GM23338 (cell line): ENCODE data around the gene TAPBP. TPM values are rescaled to one million over a fixed set of nuclear protein-coding genes. Genes with fewer than 3 reads are reported as not detected.

Source experiments
- ATAC-seq: fragments of 200-7000 bp; cut with Tn5 transposase; 3 replicates; pipeline ENCODE4 v1.9.1; 2020
- DNase-seq: peaks from one replicate; pipeline ENCODE4 v3.0.0-alpha.2; 2015; ENCODE audit warnings: low spot score
- H2AFZ ChIP-seq: fragments of 200-600 bp; sonication (generic); 2 replicates; pipeline ENCODE4 v1.8.0; 2016; ENCODE audit warnings: antibody characterized with exemption, mild to moderate bottlenecking, moderate library complexity
- H3F3A ChIP-seq: fragments of 200-600 bp; sonication (generic); replicated peaks from 2 replicates; pipeline ENCODE4 v1.8.0; 2017; ENCODE audit warnings: antibody characterized with exemption, mixed run types, low read depth
- H3K27ac ChIP-seq: fragments of 200-600 bp; sonication (generic); 2 replicates; pipeline ENCODE4 v1.6.1; 2016; ENCODE audit warnings: low read depth
- H3K27me3 ChIP-seq: fragments of 200-600 bp; sonication (generic); 2 replicates; pipeline ENCODE4 v1.8.0; 2016; ENCODE audit warnings: mild to moderate bottlenecking, mixed run types, moderate library complexity; ENCODE audit not compliant: insufficient read depth
- H3K36me3 ChIP-seq: fragments of 200-600 bp; sonication (generic); 2 replicates; pipeline ENCODE4 v1.8.0; 2016; ENCODE audit warnings: mild to moderate bottlenecking; ENCODE audit not compliant: insufficient read depth
- H3K4me1 ChIP-seq: fragments of 200-600 bp; sonication (generic); 2 replicates; pipeline ENCODE4 v1.8.0; 2016; ENCODE audit warnings: mild to moderate bottlenecking, moderate library complexity; ENCODE audit not compliant: insufficient read depth
- H3K4me2 ChIP-seq: fragments of 200-600 bp; sonication (generic); 2 replicates; pipeline ENCODE4 v1.7.1; 2017; ENCODE audit warnings: mixed run types
- H3K4me3 ChIP-seq: fragments of 200-600 bp; sonication (generic); 2 replicates; pipeline ENCODE4 v1.6.1; 2016; ENCODE audit warnings: mixed run types
- H3K79me2 ChIP-seq: fragments of 200-600 bp; sonication (generic); replicated peaks from 2 replicates; pipeline ENCODE4 v1.8.0; 2017; ENCODE audit warnings: mild to moderate bottlenecking; ENCODE audit not compliant: insufficient read depth
- H3K9me2 ChIP-seq: fragments of 200-600 bp; sonication (generic); 2 replicates; pipeline ENCODE4 v1.8.0; 2017; ENCODE audit not compliant: insufficient read depth
- H4K20me1 ChIP-seq: fragments of 200-600 bp; sonication (generic); replicated peaks from 2 replicates; pipeline ENCODE4 v1.8.0; 2017; ENCODE audit warnings: mild to moderate bottlenecking; ENCODE audit not compliant: insufficient read depth
- H3K27ac Mint-ChIP-seq: 2 replicates; pipeline ENCODE4 v1.8.0; 2020; ENCODE audit warnings: inconsistent platforms, mild to moderate bottlenecking, moderate library complexity, mixed read lengths
- H3K27me3 Mint-ChIP-seq: 3 replicates; pipeline ENCODE4 v1.8.0; 2022; ENCODE audit warnings: low read depth, mild to moderate bottlenecking, moderate library complexity, mixed read lengths, inconsistent platforms; ENCODE audit not compliant: insufficient read depth, poor library complexity
- H3K36me3 Mint-ChIP-seq: 3 replicates; pipeline ENCODE4 v1.8.0; 2021; ENCODE audit warnings: low read depth, mild to moderate bottlenecking, inconsistent platforms, moderate library complexity, mixed read lengths
- H3K4me1 Mint-ChIP-seq: 3 replicates; pipeline ENCODE4 v1.8.0; 2020; ENCODE audit warnings: mild to moderate bottlenecking, inconsistent platforms, mixed read lengths
- H3K4me3 Mint-ChIP-seq: 3 replicates; pipeline ENCODE4 v1.8.0; 2021; ENCODE audit warnings: moderate library complexity, mild to moderate bottlenecking, inconsistent platforms, mixed read lengths
- H3K9me3 Mint-ChIP-seq: 3 replicates; pipeline ENCODE4 v1.8.0; 2020; ENCODE audit warnings: moderate library complexity, mild to moderate bottlenecking, inconsistent platforms, mixed read lengths
- EZH2 ChIP-seq: fragments of 200-600 bp; sonication (generic); IDR thresholded peaks from one replicate; pipeline ENCODE4 v1.8.0; 2017; ENCODE audit warnings: antibody characterized with exemption, mild to moderate bottlenecking, low read depth; ENCODE audit not compliant: unreplicated experiment
- NANOG ChIP-seq: IDR thresholded peaks from 2 replicates; pipeline ENCODE4 v1.6.1; 2016; ENCODE audit warnings: antibody characterized with exemption, borderline replicate concordance
- POLR2AphosphoS5 ChIP-seq: IDR thresholded peaks from 2 replicates; pipeline ENCODE4 v1.6.1; 2016; ENCODE audit warnings: antibody characterized with exemption, low read depth
- ZNF114 ChIP-seq: fragments of 250-450 bp; sonication (Bioruptor Pico); IDR thresholded peaks from 2 replicates; pipeline ENCODE4 v1.5.0; 2020; ENCODE audit warnings: mild to moderate bottlenecking, moderate library complexity
- ZNF331 ChIP-seq: fragments of 250-450 bp; sonication (Bioruptor Pico); IDR thresholded peaks from 2 replicates; pipeline ENCODE4 v1.5.0; 2020; ENCODE audit warnings: low read depth, mild to moderate bottlenecking, moderate library complexity
- polyA plus RNA-seq: library from polyadenylated mRNA; unstranded; fragments of >200 nt; fragmentation: Nextera tagmentation; extraction: Ambion mirVana; gene quantifications from 2 replicates; pipeline ENCODE4 v1.2.1, GENCODE V29; 2016
- total RNA-seq: library from RNA; depleted of rRNA; stranded (reverse); fragments of >200 nt; shearing (Covaris generic); gene quantifications from 2 replicates; pipeline ENCODE4 v1.2.3, GENCODE V29; 2014
- TF ChIP-seq, protein P1 (sequence below), 2 experiments: fragments of 200-600 bp in 1 of 2; sonication (generic) in 1 of 2; conservative IDR thresholded peaks; 2 replicates each; pipeline versions ENCODE4 v1.5.1 to v1.6.1; 2016 to 2017; ENCODE audit warnings: antibody characterized with exemption in 2 of 2, low read depth in 2 of 2, mild to moderate bottlenecking in 2 of 2, moderate library complexity in 1 of 2
- TF ChIP-seq, protein P2 (sequence below): IDR thresholded peaks from one replicate; pipeline ENCODE4 v1.6.1; 2018; ENCODE audit warnings: antibody characterized with exemption; ENCODE audit not compliant: unreplicated experiment
- TF ChIP-seq, protein P3 (sequence below): fragments of 250-450 bp; sonication (Bioruptor Pico); IDR thresholded peaks from 2 replicates; pipeline ENCODE4 v1.5.0; 2020; ENCODE audit warnings: mild to moderate bottlenecking, moderate library complexity

Gene TAPBP
- total and polyA plus RNA-seq, 2 experiments from 2014 or later, result 19.9 to 37.5 TPM

DNA sequence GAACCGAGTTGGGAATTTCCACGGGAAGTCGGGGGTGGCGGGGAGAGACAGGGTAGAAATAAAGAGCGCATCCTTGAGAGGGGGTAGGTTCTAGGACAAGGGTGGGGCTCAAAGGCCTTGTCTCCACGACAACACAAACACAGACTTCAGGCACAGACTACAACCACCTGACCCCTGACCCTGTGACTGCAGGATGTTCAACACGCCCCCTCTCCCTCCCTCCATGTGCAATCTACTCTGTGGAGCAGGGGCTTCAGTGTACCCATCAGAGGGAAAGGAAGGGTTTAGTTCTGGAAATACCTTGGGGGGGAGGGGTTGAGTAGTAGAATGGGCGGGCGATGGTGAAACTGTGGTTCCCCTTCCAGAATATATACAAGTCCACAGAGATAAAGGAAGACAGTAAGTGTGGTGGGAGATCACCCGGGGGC lies 651 bp upstream of the TAPBP start:
- peaks cover 17% of the 10 kb centered on the region for H3K36me3 Mint-ChIP-seq
- Histone ChIP-seq H2AFZ (peak overlapping the region; percentile 49; the same call in 1 of the 2 replicates), H3K79me2 (peaks cover 11% of the 10 kb centered on the region; the same call in 1 of the 2 replicates), H3K4me3 (peak overlapping the region; percentile 91), H3K27ac (no peak overlapping the region), H3K4me2 (peak overlapping the region; percentile 99), H3F3A (peaks cover 22% of the 10 kb centered on the region), H3K36me3 (peaks cover 5% of the 10 kb centered on the region), H3K4me1 (peaks cover 30% of the 10 kb centered on the region), H3K9me2 (no peaks in the 10 kb centered on the region), H4K20me1 (no peaks in the 10 kb centered on the region; the same call in 1 of the 2 replicates), H3K27me3 (no peaks in the 10 kb centered on the region)
- H3K27me3 Mint-ChIP-seq, result peaks cover 23% of the 10 kb centered on the region
- H3K9me3 Mint-ChIP-seq, result no peaks in the 10 kb centered on the region; the same call in 1 of the 3 replicates
- DNase-seq (peak; percentile 82), ATAC-seq (peak; percentile 15)
- H3K4me3 Mint-ChIP-seq, result peak overlapping the region; percentile 92
- H3K4me1 Mint-ChIP-seq, result peaks cover 46% of the 10 kb centered on the region
- H3K27ac Mint-ChIP-seq, result no peak overlapping the region; the same call in 1 of the 2 replicates
- TF ChIP-seq, protein P1, sequence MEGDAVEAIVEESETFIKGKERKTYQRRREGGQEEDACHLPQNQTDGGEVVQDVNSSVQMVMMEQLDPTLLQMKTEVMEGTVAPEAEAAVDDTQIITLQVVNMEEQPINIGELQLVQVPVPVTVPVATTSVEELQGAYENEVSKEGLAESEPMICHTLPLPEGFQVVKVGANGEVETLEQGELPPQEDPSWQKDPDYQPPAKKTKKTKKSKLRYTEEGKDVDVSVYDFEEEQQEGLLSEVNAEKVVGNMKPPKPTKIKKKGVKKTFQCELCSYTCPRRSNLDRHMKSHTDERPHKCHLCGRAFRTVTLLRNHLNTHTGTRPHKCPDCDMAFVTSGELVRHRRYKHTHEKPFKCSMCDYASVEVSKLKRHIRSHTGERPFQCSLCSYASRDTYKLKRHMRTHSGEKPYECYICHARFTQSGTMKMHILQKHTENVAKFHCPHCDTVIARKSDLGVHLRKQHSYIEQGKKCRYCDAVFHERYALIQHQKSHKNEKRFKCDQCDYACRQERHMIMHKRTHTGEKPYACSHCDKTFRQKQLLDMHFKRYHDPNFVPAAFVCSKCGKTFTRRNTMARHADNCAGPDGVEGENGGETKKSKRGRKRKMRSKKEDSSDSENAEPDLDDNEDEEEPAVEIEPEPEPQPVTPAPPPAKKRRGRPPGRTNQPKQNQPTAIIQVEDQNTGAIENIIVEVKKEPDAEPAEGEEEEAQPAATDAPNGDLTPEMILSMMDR (conservative IDR thresholded peaks at IDR 0.05; ENCODE audit: low read depth in 2 of 2), result no peak
- TF ChIP-seq, protein P2, sequence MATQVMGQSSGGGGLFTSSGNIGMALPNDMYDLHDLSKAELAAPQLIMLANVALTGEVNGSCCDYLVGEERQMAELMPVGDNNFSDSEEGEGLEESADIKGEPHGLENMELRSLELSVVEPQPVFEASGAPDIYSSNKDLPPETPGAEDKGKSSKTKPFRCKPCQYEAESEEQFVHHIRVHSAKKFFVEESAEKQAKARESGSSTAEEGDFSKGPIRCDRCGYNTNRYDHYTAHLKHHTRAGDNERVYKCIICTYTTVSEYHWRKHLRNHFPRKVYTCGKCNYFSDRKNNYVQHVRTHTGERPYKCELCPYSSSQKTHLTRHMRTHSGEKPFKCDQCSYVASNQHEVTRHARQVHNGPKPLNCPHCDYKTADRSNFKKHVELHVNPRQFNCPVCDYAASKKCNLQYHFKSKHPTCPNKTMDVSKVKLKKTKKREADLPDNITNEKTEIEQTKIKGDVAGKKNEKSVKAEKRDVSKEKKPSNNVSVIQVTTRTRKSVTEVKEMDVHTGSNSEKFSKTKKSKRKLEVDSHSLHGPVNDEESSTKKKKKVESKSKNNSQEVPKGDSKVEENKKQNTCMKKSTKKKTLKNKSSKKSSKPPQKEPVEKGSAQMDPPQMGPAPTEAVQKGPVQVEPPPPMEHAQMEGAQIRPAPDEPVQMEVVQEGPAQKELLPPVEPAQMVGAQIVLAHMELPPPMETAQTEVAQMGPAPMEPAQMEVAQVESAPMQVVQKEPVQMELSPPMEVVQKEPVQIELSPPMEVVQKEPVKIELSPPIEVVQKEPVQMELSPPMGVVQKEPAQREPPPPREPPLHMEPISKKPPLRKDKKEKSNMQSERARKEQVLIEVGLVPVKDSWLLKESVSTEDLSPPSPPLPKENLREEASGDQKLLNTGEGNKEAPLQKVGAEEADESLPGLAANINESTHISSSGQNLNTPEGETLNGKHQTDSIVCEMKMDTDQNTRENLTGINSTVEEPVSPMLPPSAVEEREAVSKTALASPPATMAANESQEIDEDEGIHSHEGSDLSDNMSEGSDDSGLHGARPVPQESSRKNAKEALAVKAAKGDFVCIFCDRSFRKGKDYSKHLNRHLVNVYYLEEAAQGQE, result no peak
- no peak for TF ChIP-seq ZNF331 (CRISPR knock-in tag)
- no peak; the same call in 1 of the 2 replicates for TF ChIP-seq POLR2AphosphoS5
- TF ChIP-seq ZNF114 (CRISPR knock-in tag), result no peak

DNA sequence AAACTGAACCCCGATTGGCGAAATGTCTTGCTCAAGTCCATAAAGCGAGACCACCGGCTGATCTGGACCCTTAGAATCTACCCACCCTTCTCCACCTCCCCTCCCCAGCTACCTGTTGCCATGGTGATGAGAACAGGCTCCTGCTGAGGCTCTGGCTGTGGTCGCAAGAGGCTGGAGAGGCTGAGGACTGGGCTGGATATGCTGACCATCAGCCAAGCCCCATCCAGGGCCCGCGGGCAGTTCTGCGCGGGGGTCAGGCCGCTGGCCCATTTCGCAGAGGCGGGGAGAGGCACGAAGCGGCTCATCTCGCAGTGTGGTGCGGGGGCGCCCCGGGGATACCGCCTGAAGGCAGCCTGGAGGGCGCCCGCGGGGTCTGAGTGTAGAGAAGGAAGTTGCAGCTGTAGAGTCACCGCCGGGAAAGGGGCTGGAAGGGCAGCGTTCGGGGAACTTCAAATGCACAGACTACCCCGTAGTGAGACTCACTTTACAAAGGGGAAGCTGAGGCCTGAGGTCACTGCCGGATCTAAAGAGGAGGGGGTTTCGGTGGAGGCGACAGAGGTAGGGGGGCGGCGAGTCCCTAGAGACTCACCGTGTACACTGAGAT lies 671 bp downstream of the TAPBP start:
- Histone ChIP-seq H3K4me1 (peaks cover 20% of the 10 kb centered on the region), H3K4me2 (peak overlapping the region; percentile 99), H3K79me2 (0 out of 2 replicates have a peak, but pooled peaks cover 6% of the 10 kb centered on the region), H3F3A (peaks cover 10% of the 10 kb centered on the region), H3K27me3 (no peaks in the 10 kb centered on the region), H3K9me2 (no peaks in the 10 kb centered on the region), H3K27ac (no peak overlapping the region), H4K20me1 (no peaks in the 10 kb centered on the region; the same call in 1 of the 2 replicates), H3K36me3 (no peaks in the 10 kb centered on the region), H3K4me3 (peak overlapping the region; percentile 91), H2AFZ (peak overlapping the region; percentile 80)
- peaks cover 3% of the 10 kb centered on the region; the same call in 2 of the 3 replicates for H3K36me3 Mint-ChIP-seq
- peaks cover 35% of the 10 kb centered on the region for H3K4me1 Mint-ChIP-seq
- H3K9me3 Mint-ChIP-seq, result no peaks in the 10 kb centered on the region; the same call in 1 of the 3 replicates
- DNase-seq (peak; percentile 75), ATAC-seq (peak; percentile 8)
- H3K4me3 Mint-ChIP-seq, result peak overlapping the region; percentile 92
- H3K27ac Mint-ChIP-seq, result no peak overlapping the region; the same call in 1 of the 2 replicates
- peaks cover 20% of the 10 kb centered on the region for H3K27me3 Mint-ChIP-seq
- TF ChIP-seq, protein P3, sequence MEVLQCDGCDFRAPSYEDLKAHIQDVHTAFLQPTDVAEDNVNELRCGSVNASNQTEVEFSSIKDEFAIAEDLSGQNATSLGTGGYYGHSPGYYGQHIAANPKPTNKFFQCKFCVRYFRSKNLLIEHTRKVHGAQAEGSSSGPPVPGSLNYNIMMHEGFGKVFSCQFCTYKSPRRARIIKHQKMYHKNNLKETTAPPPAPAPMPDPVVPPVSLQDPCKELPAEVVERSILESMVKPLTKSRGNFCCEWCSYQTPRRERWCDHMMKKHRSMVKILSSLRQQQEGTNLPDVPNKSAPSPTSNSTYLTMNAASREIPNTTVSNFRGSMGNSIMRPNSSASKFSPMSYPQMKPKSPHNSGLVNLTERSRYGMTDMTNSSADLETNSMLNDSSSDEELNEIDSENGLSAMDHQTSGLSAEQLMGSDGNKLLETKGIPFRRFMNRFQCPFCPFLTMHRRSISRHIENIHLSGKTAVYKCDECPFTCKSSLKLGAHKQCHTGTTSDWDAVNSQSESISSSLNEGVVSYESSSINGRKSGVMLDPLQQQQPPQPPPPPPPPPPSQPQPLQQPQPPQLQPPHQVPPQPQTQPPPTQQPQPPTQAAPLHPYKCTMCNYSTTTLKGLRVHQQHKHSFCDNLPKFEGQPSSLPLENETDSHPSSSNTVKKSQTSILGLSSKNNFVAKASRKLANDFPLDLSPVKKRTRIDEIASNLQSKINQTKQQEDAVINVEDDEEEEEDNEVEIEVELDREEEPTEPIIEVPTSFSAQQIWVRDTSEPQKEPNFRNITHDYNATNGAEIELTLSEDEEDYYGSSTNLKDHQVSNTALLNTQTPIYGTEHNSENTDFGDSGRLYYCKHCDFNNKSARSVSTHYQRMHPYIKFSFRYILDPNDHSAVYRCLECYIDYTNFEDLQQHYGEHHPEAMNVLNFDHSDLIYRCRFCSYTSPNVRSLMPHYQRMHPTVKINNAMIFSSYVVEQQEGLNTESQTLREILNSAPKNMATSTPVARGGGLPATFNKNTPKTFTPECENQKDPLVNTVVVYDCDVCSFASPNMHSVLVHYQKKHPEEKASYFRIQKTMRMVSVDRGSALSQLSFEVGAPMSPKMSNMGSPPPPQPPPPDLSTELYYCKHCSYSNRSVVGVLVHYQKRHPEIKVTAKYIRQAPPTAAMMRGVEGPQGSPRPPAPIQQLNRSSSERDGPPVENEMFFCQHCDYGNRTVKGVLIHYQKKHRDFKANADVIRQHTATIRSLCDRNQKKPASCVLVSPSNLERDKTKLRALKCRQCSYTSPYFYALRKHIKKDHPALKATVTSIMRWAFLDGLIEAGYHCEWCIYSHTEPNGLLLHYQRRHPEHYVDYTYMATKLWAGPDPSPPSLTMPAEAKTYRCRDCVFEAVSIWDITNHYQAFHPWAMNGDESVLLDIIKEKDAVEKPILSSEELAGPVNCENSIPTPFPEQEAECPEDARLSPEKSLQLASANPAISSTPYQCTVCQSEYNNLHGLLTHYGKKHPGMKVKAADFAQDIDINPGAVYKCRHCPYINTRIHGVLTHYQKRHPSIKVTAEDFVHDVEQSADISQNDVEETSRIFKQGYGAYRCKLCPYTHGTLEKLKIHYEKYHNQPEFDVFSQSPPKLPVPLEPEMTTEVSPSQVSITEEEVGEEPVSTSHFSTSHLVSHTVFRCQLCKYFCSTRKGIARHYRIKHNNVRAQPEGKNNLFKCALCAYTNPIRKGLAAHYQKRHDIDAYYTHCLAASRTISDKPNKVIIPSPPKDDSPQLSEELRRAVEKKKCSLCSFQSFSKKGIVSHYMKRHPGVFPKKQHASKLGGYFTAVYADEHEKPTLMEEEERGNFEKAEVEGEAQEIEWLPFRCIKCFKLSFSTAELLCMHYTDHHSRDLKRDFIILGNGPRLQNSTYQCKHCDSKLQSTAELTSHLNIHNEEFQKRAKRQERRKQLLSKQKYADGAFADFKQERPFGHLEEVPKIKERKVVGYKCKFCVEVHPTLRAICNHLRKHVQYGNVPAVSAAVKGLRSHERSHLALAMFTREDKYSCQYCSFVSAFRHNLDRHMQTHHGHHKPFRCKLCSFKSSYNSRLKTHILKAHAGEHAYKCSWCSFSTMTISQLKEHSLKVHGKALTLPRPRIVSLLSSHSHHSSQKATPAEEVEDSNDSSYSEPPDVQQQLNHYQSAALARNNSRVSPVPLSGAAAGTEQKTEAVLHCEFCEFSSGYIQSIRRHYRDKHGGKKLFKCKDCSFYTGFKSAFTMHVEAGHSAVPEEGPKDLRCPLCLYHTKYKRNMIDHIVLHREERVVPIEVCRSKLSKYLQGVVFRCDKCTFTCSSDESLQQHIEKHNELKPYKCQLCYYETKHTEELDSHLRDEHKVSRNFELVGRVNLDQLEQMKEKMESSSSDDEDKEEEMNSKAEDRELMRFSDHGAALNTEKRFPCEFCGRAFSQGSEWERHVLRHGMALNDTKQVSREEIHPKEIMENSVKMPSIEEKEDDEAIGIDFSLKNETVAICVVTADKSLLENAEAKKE (CRISPR knock-in tag), result no peak
- TF ChIP-seq NANOG, result no peak
- no peak for TF ChIP-seq EZH2
